H9 (cell line): ENCODE measurements around the gene NUMA1. TPM values are rescaled to one million over a fixed set of nuclear protein-coding genes. Genes with fewer than 3 reads are reported as not detected.

Source experiments
- DNase-seq: peaks from one replicate; pipeline ENCODE4 v3.0.0-alpha.2; 2017
- H2AFZ ChIP-seq: one replicate; pipeline ENCODE4 v1.6.1; 2013; ENCODE audit warnings: mild to moderate bottlenecking, low read length, control low read depth, moderate library complexity
- H2AK5ac ChIP-seq: 2 replicates; pipeline ENCODE4 v1.6.1; 2013; ENCODE audit warnings: low read length, control low read depth, mixed read lengths; ENCODE audit not compliant: insufficient read length
- H2BK120ac ChIP-seq: one replicate; pipeline ENCODE4 v1.6.1; 2013; ENCODE audit warnings: low read depth, mild to moderate bottlenecking, low read length, control low read depth, inconsistent platforms; ENCODE audit not compliant: poor library complexity, severe bottlenecking
- H2BK12ac ChIP-seq: 2 replicates; pipeline ENCODE4 v1.6.1; 2013; ENCODE audit warnings: low read length, control low read depth, mixed read lengths, low read depth; ENCODE audit not compliant: insufficient read length
- H2BK15ac ChIP-seq: 2 replicates; pipeline ENCODE4 v1.6.1; 2013; ENCODE audit warnings: low read depth, low read length, control low read depth
- H2BK20ac ChIP-seq: one replicate; pipeline ENCODE4 v1.6.1; 2013; ENCODE audit warnings: low read depth, mild to moderate bottlenecking, low read length, control low read depth, inconsistent platforms; ENCODE audit not compliant: poor library complexity, severe bottlenecking
- H2BK5ac ChIP-seq: 2 replicates; pipeline ENCODE4 v1.6.1; 2013; ENCODE audit warnings: low read length, control low read depth, mixed read lengths; ENCODE audit not compliant: insufficient read length
- H3K14ac ChIP-seq: 2 replicates; pipeline ENCODE4 v1.6.1; 2013; ENCODE audit warnings: low read length, control low read depth; ENCODE audit not compliant: insufficient read depth
- H3K18ac ChIP-seq: 2 replicates; pipeline ENCODE4 v1.6.1; 2013; ENCODE audit warnings: low read depth, mild to moderate bottlenecking, mixed read lengths, low read length, control low read depth; ENCODE audit not compliant: insufficient read length
- H3K23ac ChIP-seq: 2 replicates; pipeline ENCODE4 v1.6.1; 2013; ENCODE audit warnings: low read length, control low read depth, mixed read lengths, low read depth; ENCODE audit not compliant: insufficient read length
- H3K23me2 ChIP-seq: 2 replicates; pipeline ENCODE4 v1.6.1; 2013; ENCODE audit warnings: low read depth, mild to moderate bottlenecking, mixed read lengths, low read length, control low read depth; ENCODE audit not compliant: insufficient read length, poor library complexity, severe bottlenecking
- H3K27ac ChIP-seq: 2 replicates; pipeline ENCODE4 v1.5.1; 2013; ENCODE audit warnings: low read length, control low read depth, mixed read lengths, low read depth; ENCODE audit not compliant: insufficient read length
- H3K27me3 ChIP-seq: 2 replicates; pipeline ENCODE4 v1.6.1; 2013; ENCODE audit warnings: low read length, control low read depth, inconsistent platforms; ENCODE audit not compliant: insufficient read depth
- H3K4ac ChIP-seq: 2 replicates; pipeline ENCODE4 v1.6.1; 2013; ENCODE audit warnings: low read depth, mild to moderate bottlenecking, control low read depth, inconsistent platforms, low read length, moderate library complexity
- H3K4me1 ChIP-seq: 2 replicates; pipeline ENCODE4 v1.6.1; 2013; ENCODE audit warnings: low read length, control low read depth, inconsistent platforms; ENCODE audit not compliant: insufficient read depth
- H3K4me2 ChIP-seq: 2 replicates; pipeline ENCODE4 v1.6.1; 2013; ENCODE audit warnings: low read length, control low read depth, mixed read lengths; ENCODE audit not compliant: insufficient read length, insufficient read depth
- H3K56ac ChIP-seq: 2 replicates; pipeline ENCODE4 v1.6.1; 2013; ENCODE audit warnings: low read depth, mild to moderate bottlenecking, mixed read lengths, low read length, control low read depth; ENCODE audit not compliant: insufficient read length
- H3K79me1 ChIP-seq: 2 replicates; pipeline ENCODE4 v1.6.1; 2013; ENCODE audit warnings: low read depth, mild to moderate bottlenecking, moderate library complexity, low read length, control low read depth, inconsistent platforms; ENCODE audit not compliant: insufficient read depth, poor library complexity, severe bottlenecking
- H3K79me2 ChIP-seq: 2 replicates; pipeline ENCODE4 v1.6.1; 2013; ENCODE audit warnings: low read length, control low read depth, inconsistent platforms; ENCODE audit not compliant: insufficient read depth
- H3K9ac ChIP-seq: 2 replicates; pipeline ENCODE4 v1.6.1; 2013; ENCODE audit warnings: low read length, control low read depth, mixed read lengths; ENCODE audit not compliant: insufficient read length; ENCODE audit errors: extremely low read depth
- H3K9me3 ChIP-seq: one replicate; pipeline ENCODE4 v1.6.1; 2013; ENCODE audit warnings: low read depth, low read length, inconsistent platforms; ENCODE audit not compliant: control insufficient read depth
- H3T11ph ChIP-seq: one replicate; pipeline ENCODE4 v1.6.1; 2013; ENCODE audit warnings: mild to moderate bottlenecking, low read length, control low read depth, inconsistent platforms
- H4K20me1 ChIP-seq: one replicate; pipeline ENCODE4 v1.6.1; 2013; ENCODE audit not compliant: control insufficient read depth, insufficient read length, insufficient read depth
- H4K5ac ChIP-seq: 2 replicates; pipeline ENCODE4 v1.6.1; 2013; ENCODE audit warnings: low read depth, mild to moderate bottlenecking, mixed read lengths, low read length, control low read depth; ENCODE audit not compliant: insufficient read length
- H4K8ac ChIP-seq: replicated peaks from 2 replicates; pipeline ENCODE4 v1.6.1; 2013; ENCODE audit warnings: low read length, control low read depth, mixed read lengths, low read depth; ENCODE audit not compliant: insufficient read length
- H4K91ac ChIP-seq: 2 replicates; pipeline ENCODE4 v1.6.1; 2013; ENCODE audit warnings: low read depth, mild to moderate bottlenecking, moderate library complexity, mixed read lengths, low read length, control low read depth; ENCODE audit not compliant: insufficient read length
- H3K27ac Mint-ChIP-seq, 3 experiments: 2 replicates in 2 of 3; 3 replicates in 1 of 3; pipeline ENCODE4 v1.8.0; 2020 to 2021; ENCODE audit warnings: mixed read lengths in 3 of 3, mild to moderate bottlenecking in 1 of 3, moderate library complexity in 1 of 3
- H3K27me3 Mint-ChIP-seq: 2 replicates; pipeline ENCODE4 v1.8.0; 2021; ENCODE audit warnings: low read depth, mild to moderate bottlenecking, moderate library complexity, mixed read lengths
- H3K36me3 Mint-ChIP-seq, 3 experiments: 2 replicates in 2 of 3; 3 replicates in 1 of 3; pipeline ENCODE4 v1.8.0; 2020 to 2021; ENCODE audit warnings: low read depth in 3 of 3, mixed read lengths in 3 of 3; ENCODE audit not compliant: insufficient read depth in 1 of 3
- H3K4me1 Mint-ChIP-seq, 2 experiments: 2 replicates each; pipeline ENCODE4 v1.8.0; 2020; ENCODE audit warnings: mixed read lengths in 2 of 2
- H3K4me3 Mint-ChIP-seq, 2 experiments: 2 replicates in 1 of 2; 3 replicates in 1 of 2; pipeline ENCODE4 v1.8.0; 2020 to 2021; ENCODE audit warnings: mild to moderate bottlenecking in 2 of 2, mixed read lengths in 2 of 2, moderate library complexity in 1 of 2
- H3K9me3 Mint-ChIP-seq, 2 experiments: 2 replicates in 1 of 2; 3 replicates in 1 of 2; pipeline ENCODE4 v1.8.0; 2020; ENCODE audit warnings: mild to moderate bottlenecking in 2 of 2, mixed read lengths in 2 of 2, moderate library complexity in 1 of 2
- WGBS: extraction: QIAGEN DNeasy Blood & Tissue Kit; methylation state at CpG from one replicate; pipeline ENCODE4 v1.1.7; 2013; ENCODE audit warnings: missing lambda C conversion rate, low lambda C conversion rate, mixed read lengths; ENCODE audit not compliant: insufficient read length; ENCODE audit errors: extremely low coverage; 5-methylcytosine and 5-hydroxymethylcytosine counted together
- total RNA-seq: library from RNA; stranded (reverse); gene quantifications from 2 replicates; pipeline ENCODE4 v1.2.1, GENCODE V29; 2021
- TF ChIP-seq, protein P1 (sequence below): fragments of 200-600 bp; sonication (generic); conservative IDR thresholded peaks from 3 replicates; pipeline ENCODE4 v1.8.0; 2021; ENCODE audit warnings: antibody characterized with exemption, mild to moderate bottlenecking

Gene NUMA1
- total RNA-seq, 1 experiment from 2014 or later = 136 TPM

- Histone ChIP-seq H3K14ac (peak within 1 kb of the TSS; percentile 80; the same call in 1 of the 2 replicates), H3K56ac (no peak within 1 kb of the TSS), H2BK20ac (no peak within 1 kb of the TSS), H4K8ac (no peak within 1 kb of the TSS), H3K27me3 (no peaks in the 10 kb centered on the region), H3K23me2 (peaks cover 7% of the 10 kb centered on the region), H2BK12ac (no peak within 1 kb of the TSS), H2BK120ac (no peak within 1 kb of the TSS), H4K5ac (peak within 1 kb of the TSS; percentile 4), H3K79me2 (peaks cover 14% of the 10 kb centered on the region; the same call in 1 of the 2 replicates), H3K4me2 (peak within 1 kb of the TSS; percentile 78), H3K4me1 (no peaks in the 10 kb centered on the region; the same call in 1 of the 2 replicates), H3K9me3 (no peaks in the 10 kb centered on the region), H2AK5ac (no peak within 1 kb of the TSS), H3K79me1 (peaks cover 3% of the 10 kb centered on the region), H2AFZ (no peak within 1 kb of the TSS), H2BK15ac (no peak within 1 kb of the TSS), H3K4ac (peak within 1 kb of the TSS; percentile 21; the same call in 1 of the 2 replicates), H2BK5ac (no peak within 1 kb of the TSS), H3K9ac (peak within 1 kb of the TSS; percentile 97), H3K27ac (peak within 1 kb of the TSS; percentile 34), H4K20me1 (peaks cover 2% of the 10 kb centered on the region), H3K23ac (no peak within 1 kb of the TSS), H3T11ph (no peak within 1 kb of the TSS), H4K91ac (no peak within 1 kb of the TSS), H3K18ac (peak within 1 kb of the TSS; percentile 75)
- peak; percentile 99 for DNase-seq
- Mint-ChIP-seq H3K4me1 (peaks cover 24 to 30% of the 10 kb centered on the region in 2 experiments), H3K9me3 (no peaks in the 10 kb centered on the region), H3K4me3 (peak within 1 kb of the TSS; percentile 93), H3K36me3 (peaks cover 9 to 46% (median 27%) of the 10 kb centered on the region in 3 experiments), H3K27ac (peak within 1 kb of the TSS; percentile 93 to 99 (median 98)), H3K27me3 (no peaks in the 10 kb centered on the region)
- TF ChIP-seq, protein P1, sequence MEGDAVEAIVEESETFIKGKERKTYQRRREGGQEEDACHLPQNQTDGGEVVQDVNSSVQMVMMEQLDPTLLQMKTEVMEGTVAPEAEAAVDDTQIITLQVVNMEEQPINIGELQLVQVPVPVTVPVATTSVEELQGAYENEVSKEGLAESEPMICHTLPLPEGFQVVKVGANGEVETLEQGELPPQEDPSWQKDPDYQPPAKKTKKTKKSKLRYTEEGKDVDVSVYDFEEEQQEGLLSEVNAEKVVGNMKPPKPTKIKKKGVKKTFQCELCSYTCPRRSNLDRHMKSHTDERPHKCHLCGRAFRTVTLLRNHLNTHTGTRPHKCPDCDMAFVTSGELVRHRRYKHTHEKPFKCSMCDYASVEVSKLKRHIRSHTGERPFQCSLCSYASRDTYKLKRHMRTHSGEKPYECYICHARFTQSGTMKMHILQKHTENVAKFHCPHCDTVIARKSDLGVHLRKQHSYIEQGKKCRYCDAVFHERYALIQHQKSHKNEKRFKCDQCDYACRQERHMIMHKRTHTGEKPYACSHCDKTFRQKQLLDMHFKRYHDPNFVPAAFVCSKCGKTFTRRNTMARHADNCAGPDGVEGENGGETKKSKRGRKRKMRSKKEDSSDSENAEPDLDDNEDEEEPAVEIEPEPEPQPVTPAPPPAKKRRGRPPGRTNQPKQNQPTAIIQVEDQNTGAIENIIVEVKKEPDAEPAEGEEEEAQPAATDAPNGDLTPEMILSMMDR = peak; percentile 63
- no CpG with 5 or more reads among the region's 64 CpGs for WGBS
Measured at GRCh38 chr11:72102946-72103753, 22.8 kb upstream of the NUMA1 start, which contains the start of gene LAMTOR1. Gene LAMTOR1, minus strand, starts transcription at chr11:72103297. Its CDS starts 73 bp downstream, at chr11:72103224.
